Middle frontal gyrus (tissue), 1 donor: ENCODE measurements around the gene CDC73.
A peak's percentile ranks its signal among the peaks of the same experiment; 100 is the strongest.
"Not testable (repeated sequence)": the region's sequence is repeated elsewhere in the genome, so short reads cannot be mapped to it uniquely, and the experiment has no call there.

Experiments
- DNase-seq: peaks from one replicate; pipeline ENCODE4 v3.0.0-alpha.2; 2015; ENCODE audit warnings: low spot score; ENCODE audit errors: extremely low spot score

The CDC73 gene

GRCh38 chr1:193179094-193179493 lies 57.3 kb downstream of the CDC73 start:
- no peak for DNase-seq

- no peak for DNase-seq
Observed at GRCh38 chr1:193181536-193181935, 59.7 kb downstream of the CDC73 start.

- DNase-seq: no peak
Observed at GRCh38 chr1:193181985-193182384, 60.2 kb downstream of the CDC73 start.

- peak; percentile 65 for DNase-seq
Observed at GRCh38 chr1:193183019-193183627, 61.3 kb downstream of the CDC73 start.

- DNase-seq: no peak
Observed at GRCh38 chr1:193184776-193185175, 62.9 kb downstream of the CDC73 start.

GRCh38 chr1:193185211-193185610 lies 63.4 kb downstream of the CDC73 start:
- DNase-seq: no peak

GRCh38 chr1:193185901-193186731 lies 64.3 kb downstream of the CDC73 start, which contains the start of gene B3GALT2:
B3GALT2 (minus strand) TSS chr1:193186613; CDS start chr1:193181562, 5,051 bp downstream.
- DNase-seq: peak; percentile 62

- DNase-seq: no peak
Observed at GRCh38 chr1:193187114-193187513, 65.3 kb downstream of the CDC73 start.

- not testable (repeated sequence) for DNase-seq
Observed at GRCh38 chr1:193188915-193189314, 67.1 kb downstream of the CDC73 start.

- DNase-seq: no peak
Observed at GRCh38 chr1:193189442-193190095, 67.7 kb downstream of the CDC73 start.

GRCh38 chr1:193190096-193190744 lies 68.4 kb downstream of the CDC73 start:
- DNase-seq: no peak

GRCh38 chr1:193192586-193192985 lies 70.8 kb downstream of the CDC73 start:
- DNase-seq: no peak

GRCh38 chr1:193199940-193200339 lies 78.1 kb downstream of the CDC73 start:
- DNase-seq: no peak

GRCh38 chr1:193201021-193201420 lies 79.2 kb downstream of the CDC73 start:
- DNase-seq: no peak

- no peak for DNase-seq
Observed at GRCh38 chr1:193210996-193211395, 89.2 kb downstream of the CDC73 start.

GRCh38 chr1:193211539-193211938 lies 89.7 kb downstream of the CDC73 start:
- no peak for DNase-seq

- no peak for DNase-seq
Observed at GRCh38 chr1:193212637-193213036, 90.8 kb downstream of the CDC73 start.

- DNase-seq: no peak
Observed at GRCh38 chr1:193213998-193214397, 92.2 kb downstream of the CDC73 start.

GRCh38 chr1:193216920-193217319 lies 95.1 kb downstream of the CDC73 start:
- no peak for DNase-seq

- no peak for DNase-seq
Observed at GRCh38 chr1:193219391-193219790, 97.6 kb downstream of the CDC73 start.

GRCh38 chr1:193221651-193222050 lies 99.8 kb downstream of the CDC73 start:
- DNase-seq: no peak
